Islet precursor cell (in vitro differentiated cells): Measurements from ENCODE around the gene CLASRP.
"Not testable (repeated sequence)": the region's sequence is repeated elsewhere in the genome, so short reads cannot be mapped to it uniquely, and the experiment has no call there.

Experiments used
- DNase-seq: peaks from one replicate; pipeline ENCODE4 v3.0.0-alpha.2; 2018

Gene CLASRP

GRCh38 chr19:45038931-45039893 lies at the start of gene CLASRP:
Gene CLASRP, plus strand, starts transcription at chr19:45039045. Its CDS starts 1,168 bp downstream, at chr19:45040213.
- peak; percentile 90 for DNase-seq

- DNase-seq: no peak
Measured at GRCh38 chr19:44990459-44990858, 48.4 kb upstream of the CLASRP start.

- DNase-seq: no peak
Measured at GRCh38 chr19:44990966-44991365, 47.9 kb upstream of the CLASRP start.

- peak; percentile 48 for DNase-seq
Measured at GRCh38 chr19:44992336-44993163, 46.3 kb upstream of the CLASRP start.

DNA sequence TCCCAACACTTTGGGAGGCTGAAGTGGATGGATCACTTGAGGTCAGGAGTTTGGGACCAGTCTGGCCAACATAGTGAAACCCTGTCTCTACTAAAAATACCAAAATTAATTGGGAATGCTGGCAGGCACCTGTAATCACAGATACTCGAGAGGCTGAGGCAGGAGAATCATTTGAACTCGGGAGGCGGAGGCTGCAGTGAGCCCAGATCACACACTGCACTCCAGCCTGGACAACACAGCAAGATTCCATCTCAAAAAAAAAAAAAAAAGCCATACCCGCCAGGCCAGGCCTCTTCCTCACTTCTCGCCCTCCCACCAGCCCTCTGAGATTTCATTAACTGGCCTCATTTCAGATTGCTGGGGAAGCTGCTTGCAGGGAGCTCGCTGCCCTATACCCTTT lies 45.3 kb upstream of the CLASRP start:
- DNase-seq: no peak

DNA sequence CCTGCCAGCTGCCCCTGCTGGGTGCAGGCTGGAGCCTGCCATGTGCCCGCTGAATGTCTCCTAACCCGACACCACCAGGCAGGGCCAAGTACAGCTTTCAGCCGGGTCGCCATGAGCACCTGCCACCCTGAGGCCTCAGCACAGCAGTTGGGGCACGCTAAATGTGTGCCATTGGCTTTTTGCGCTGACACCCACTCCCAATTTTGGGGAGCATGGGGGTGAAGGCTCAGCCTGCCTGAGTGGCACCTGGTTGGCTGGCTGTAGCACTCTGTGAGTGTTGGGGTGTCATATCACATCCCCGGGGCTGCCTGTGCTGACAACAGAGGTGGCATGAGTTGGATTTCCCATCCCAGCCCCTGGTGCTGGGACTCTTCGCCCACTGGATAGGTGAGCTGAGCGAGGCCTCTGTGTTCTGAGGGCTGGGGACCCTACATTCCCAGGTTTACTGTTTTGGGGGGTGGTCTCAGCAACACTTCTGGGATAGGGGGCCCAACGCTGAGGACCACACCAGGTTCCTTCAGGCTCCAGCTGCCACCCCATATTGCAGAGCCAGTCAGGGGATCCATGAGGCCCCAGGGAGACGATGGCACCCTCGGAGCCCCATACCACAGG lies 44.8 kb upstream of the CLASRP start:
- DNase-seq: peak; percentile 38

GRCh38 chr19:44998025-44998424 lies 40.8 kb upstream of the CLASRP start:
- no peak for DNase-seq

- not testable (repeated sequence) for DNase-seq
Measured at GRCh38 chr19:44999131-44999925, 39.5 kb upstream of the CLASRP start.

DNA sequence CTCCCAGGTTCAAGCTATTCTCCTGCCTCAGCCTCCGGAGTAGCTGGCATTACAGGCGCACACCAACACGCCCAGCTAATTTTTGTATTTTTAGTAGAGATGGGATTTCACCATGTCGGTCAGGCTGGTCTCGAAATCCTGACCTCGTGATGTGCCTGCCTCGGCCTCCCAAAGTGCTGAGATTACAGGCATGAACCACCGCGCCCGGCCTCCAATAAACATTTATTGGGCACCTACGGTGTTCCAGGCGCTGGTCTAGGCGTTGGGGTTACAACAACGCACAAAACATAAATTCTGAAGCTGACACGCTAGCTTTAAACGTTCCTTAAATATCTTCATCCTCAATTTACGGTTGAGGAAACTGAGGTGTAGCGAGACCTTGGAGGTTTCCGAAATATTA lies 38.2 kb upstream of the CLASRP start:
- not testable (repeated sequence) for DNase-seq

DNA sequence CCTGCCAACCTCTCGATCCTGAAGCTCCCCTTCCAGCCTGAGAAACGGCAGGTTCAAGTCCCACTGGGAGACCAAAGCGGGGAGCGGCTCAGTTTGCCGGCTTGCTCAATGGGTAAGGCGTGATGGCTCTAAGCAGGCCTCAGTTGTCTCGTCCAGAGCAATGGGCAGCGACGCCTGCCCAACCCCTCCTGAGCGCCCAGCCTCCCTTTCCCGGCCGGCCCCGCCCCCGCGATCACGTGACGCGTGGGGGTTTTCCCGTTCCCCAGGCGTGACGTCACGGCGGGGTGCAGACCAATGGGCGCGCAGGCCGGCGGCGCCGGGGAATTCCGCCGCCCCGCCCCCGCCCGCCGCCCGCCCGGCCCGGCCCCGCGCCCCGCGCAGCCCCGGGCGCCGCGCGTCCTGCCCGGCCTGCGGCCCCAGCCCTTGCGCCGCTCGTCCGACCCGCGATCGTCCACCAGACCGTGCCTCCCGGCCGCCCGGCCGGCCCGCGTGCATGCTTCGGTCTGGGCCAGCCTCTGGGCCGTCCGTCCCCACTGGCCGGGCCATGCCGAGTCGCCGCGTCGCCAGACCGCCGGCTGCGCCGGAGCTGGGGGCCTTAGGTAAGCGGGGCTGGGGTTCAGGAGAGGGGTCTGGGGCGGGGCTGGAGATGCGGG lies 37.6 kb upstream of the CLASRP start, which contains the start of gene RELB:
TSS of gene RELB (plus strand) at position 378 of the 653 bp plus-strand sequence. CDS start at position 494, 116 bp downstream.
- DNase-seq: peak; percentile 95

GRCh38 chr19:45003485-45003884 lies 35.4 kb upstream of the CLASRP start:
- no peak for DNase-seq

- DNase-seq: no peak
Measured at GRCh38 chr19:45005787-45006186, 33.1 kb upstream of the CLASRP start.

- DNase-seq: no peak
Measured at GRCh38 chr19:45008552-45008951, 30.3 kb upstream of the CLASRP start.

DNA sequence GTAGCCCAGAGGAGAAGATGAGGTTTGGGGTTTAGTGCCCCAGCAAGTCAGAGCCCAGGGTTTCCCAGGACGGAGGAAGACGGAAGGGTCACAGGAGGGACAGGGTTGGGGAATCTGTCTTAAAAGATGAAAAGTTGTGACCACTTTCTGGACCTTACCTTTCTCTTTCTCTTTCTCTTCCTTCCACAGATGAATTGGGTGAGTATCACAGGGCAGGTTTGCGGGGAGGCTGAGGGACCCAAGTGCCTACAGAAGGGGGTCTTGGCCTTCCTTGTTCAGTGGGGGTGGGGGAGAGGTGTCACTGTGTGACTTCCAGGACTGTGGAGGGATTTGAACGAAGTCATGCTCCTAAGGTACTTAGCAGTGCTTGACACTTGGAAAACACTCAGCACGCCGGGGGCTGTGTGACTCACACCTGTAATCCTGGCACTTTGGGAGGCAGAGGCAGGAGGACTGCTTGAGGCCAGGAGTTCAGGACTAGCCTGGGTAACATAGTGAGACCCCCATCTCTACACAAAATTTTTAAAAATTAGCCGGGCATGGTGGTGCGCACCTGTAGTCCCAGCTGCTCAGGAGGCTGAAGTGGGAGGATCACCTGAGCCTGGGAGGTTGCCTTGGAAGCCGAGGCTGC lies 29.1 kb upstream of the CLASRP start:
- DNase-seq: no peak

DNA sequence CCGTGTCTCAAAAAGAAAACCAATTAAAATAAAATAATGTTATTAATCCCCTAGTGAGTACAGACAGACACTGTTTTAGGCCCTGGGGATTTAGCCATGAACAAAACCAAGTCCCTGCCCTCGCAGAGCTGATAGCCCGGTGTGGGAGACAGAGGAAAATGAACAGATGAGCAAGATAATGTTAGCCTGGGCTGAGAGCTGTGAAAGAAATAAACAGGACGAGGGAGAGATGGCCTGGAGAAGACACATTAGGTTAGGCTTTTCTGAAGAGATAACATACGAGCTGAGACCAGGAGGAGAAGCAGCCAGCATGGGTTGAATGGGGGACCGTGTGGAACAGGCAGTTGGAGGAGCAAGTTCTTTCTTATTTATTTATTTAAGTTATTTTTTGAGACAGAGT lies 28.5 kb upstream of the CLASRP start:
- DNase-seq: no peak

- DNase-seq: no peak
Measured at GRCh38 chr19:45011959-45012358, 26.9 kb upstream of the CLASRP start.

- DNase-seq: peak; percentile 91
Measured at GRCh38 chr19:45016388-45017314, 22.2 kb upstream of the CLASRP start.

DNA sequence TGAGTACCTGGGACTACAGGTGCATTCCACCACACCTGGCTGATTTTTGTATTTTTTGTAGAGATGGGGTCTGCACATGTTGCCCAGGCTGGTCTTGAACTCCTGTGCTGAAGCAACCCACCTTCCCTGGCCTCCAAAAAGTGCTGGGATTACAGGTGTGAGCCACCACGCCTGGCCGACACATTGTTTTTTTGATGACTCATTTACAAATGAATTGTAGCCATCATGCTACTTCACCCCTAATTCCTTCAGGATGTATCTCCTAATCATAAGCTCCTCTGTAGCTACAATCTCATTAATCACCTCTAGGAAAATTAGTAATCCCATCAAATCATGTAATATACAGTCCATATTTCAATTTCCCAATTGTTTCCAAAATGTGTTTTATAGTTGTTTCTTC lies 19.7 kb upstream of the CLASRP start:
- no peak for DNase-seq

DNA sequence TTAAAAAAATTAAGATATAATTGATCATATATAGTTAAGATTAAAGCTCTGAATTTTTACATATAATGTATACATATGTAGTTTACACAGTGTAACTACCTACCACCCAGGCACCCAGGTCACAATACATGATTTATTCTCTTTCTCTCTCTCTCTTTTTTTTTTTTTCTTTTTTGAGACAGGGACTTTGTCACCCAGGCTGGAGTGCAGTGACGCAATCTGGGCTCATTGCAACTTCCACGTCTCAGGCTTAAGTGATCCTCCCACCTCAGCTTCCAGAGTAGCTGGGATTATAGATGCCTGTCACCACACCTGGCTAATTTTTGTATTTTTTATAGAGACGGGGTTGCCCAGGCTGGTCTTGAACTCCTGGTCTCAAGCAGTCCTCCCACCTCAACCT lies 18.8 kb upstream of the CLASRP start:
- DNase-seq: no peak

DNA sequence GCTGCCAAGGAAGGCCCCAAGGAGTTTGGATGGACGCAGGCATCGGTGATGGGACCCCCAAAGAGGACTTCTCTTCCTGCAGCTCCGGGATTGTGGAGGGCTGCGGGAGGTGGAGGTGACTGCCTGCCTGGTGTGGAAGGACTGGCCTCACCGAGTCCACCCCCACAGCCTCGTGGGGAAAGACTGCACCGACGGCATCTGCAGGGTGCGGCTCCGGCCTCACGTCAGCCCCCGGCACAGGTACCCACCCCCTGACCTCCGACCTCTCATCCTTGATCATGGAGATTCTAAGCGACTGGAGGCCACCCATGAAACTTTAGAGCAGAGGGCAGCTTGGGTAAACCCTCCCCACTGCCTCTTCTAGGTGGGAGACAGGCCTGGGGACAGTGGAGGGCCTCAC lies 16.9 kb upstream of the CLASRP start:
- no peak for DNase-seq
